ENCODE measurements around the gene ENPEP.

Gene ENPEP

DNA sequence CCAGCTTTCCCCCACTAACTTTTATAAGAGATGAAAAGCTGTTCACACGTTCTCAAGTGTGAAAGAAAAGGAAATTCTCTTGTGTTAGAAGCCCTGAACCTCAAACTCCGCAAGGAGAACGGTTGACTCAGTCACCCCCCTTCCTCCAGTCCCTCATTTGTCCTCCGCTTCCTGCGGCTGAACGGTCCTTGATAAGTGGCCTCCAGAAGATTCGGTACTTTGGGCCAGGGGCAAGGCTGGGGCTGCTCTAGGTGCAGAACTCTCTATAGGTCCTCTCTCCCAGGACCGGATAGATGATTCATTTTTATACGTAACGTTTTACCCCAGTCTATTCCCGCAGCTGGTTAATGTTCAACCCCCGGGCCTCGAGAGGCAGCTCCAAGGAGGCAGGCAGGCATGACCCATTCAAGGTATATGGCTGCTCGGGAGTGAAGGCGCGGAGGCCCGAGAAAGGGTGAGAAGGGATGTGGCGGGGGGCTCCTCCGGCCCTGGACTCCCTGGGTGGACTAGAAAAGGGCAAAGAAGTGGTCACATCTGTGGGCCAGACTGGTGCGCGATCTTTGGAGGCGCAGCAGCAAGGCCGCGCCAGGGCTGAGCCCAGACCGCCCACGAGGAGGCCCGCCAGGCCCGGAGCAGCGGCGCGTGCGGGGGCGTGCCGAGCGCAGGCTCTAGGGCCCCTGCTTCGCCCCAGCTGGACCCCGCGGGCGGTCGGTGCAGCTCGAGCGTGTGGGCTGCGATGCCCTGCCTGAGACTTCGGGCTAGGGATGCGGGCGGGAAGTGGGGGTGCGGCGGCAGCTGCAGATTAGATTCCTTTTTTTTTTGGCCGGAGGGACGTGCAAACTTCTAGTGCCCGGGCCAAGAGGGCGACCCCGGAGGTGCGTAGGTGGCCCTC, 135.2 kb downstream of the ENPEP start:
- DNase-seq = no peak

DNA sequence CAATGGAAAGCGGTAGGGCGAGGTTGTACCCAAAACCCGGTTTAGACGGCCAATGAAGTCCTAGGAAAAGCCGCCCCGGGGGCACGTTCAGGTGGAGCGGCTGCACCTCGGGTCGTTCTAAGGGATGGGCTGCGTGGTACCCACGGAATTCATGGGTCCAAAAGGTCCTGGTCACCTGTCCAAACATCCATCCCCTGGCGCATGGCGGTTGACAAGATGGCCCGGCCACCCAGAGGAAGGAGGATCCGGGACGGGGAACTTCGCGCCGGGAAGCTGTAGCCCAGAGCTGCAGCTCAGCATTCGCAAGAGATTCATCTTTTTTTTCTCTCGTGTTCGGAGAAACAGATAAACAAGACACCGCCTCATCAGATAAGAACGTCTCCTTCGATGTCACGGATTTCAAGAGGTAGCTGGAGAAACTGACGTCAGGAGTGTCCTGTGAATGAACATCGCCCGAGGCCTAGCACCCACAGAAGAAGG, 136.1 kb downstream of the ENPEP start:
- no peak for DNase-seq

DNA sequence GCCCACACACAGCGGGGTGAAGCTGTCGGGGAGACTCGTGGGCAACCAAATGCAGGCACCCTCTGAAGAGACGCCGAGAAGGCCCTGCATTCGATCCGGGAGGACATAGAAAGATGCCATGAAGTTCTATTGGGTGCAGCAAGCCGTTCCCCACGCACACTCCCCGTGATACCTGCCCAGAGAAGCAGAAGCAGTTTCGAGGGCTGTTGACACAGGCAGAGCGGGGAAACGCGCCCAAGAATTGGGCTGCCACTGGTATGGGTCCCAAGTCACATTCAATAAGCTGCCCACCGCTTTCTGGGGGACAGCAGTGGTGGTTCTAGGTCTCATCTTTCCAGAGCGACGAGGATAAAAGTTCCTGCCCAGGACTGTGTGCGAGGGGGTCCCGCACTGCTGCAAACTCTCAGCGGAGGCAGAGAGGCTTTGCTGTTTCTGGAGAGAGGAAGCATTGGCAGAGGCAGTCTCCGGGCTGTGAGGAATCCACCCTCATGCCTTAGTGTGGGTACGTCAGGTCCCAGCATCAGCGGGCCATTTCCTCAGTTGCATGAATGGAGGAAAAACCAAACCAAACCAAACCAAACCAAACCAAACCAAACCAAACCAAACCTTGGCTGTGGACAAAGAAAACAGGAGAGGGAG, 136.8 kb downstream of the ENPEP start:
- DNase-seq = no peak

DNA sequence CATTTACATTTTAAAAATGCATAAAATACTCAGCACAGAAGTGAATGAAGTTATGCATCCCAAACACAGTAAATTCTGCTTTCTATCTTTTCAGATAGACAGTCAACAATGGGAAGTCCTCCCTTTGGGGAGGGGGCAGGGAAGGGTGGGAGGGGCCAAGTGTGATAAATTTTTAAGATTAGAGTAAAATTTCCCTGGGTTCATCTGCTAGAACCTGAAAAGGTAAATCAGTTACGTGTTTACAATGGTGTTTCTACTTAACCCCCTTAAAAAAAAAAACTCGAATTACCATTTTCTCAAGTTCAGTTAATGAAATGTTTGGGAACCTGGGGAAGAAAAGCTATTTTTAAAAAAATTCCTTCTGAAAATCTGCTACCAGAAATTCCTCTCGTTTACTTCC, 137.8 kb downstream of the ENPEP start:
- DNase-seq = no peak

DNA sequence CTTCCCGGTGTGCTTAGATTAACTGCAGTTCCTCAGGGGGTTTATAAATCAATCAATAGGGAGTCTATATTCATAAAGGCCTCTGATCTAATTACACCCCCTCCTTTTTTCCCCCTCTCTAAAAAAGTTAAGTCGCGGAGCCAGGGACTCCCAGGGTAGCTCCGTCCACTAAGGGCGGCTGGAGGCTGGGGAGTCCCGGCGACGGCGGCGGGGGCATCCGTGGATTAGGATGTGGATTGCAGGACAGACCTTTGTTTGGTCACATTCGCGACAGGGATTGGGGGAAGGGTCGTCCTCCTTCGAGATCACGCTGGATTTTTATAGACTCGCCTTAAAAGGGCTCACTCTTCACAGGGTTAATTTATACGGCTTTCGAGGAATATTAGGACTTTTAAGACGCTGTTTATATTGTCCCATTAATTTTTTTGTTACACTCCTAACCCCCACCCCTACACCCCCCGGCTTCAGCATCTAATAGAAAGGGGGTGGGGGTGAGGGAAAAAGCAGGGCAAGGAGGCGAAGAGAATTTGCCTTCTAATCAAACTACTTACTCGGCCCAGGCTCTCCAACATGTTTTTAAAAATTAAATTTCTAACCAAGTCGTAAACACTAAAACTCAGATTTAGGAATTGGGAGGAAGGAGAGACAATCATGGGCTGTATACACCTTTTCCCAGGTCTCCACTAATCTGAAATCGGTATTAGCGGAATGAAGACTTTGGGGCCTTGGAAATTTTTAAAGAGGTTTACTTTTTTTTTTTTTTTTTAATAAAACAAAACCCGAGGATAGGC, 138.4 kb downstream of the ENPEP start:
- DNase-seq = no peak

Measured in NCI-H774 (cell line).